ENCODE measurements around the gene MYRIP.
"Not testable (repeated sequence)": the region's sequence is repeated elsewhere in the genome, so short reads cannot be mapped to it uniquely, and the experiment has no call there.

Gene MYRIP

DNA sequence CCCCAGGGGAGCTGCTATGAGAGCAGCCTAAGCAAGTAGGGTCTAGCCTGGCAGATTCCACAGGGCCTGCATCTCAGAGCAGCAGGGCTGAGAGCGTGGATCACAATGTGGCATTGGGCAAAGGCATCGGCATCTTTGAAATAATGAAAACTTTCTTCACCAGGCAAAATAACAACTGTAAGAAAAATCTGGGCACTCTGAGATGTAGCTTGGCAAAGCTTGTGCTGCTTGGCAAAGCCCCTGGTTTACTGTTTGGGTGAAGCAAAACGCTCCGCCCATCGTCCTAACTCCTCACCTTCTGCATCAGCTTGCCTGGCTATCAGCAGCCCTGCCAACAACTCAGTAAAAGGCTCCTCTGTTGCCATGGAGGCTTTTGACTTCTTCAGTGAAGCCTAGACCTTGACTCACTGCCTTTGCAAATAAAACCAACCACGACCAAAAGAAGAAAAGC, 287.3 kb downstream of the MYRIP start:
- no peak for DNase-seq

DNA sequence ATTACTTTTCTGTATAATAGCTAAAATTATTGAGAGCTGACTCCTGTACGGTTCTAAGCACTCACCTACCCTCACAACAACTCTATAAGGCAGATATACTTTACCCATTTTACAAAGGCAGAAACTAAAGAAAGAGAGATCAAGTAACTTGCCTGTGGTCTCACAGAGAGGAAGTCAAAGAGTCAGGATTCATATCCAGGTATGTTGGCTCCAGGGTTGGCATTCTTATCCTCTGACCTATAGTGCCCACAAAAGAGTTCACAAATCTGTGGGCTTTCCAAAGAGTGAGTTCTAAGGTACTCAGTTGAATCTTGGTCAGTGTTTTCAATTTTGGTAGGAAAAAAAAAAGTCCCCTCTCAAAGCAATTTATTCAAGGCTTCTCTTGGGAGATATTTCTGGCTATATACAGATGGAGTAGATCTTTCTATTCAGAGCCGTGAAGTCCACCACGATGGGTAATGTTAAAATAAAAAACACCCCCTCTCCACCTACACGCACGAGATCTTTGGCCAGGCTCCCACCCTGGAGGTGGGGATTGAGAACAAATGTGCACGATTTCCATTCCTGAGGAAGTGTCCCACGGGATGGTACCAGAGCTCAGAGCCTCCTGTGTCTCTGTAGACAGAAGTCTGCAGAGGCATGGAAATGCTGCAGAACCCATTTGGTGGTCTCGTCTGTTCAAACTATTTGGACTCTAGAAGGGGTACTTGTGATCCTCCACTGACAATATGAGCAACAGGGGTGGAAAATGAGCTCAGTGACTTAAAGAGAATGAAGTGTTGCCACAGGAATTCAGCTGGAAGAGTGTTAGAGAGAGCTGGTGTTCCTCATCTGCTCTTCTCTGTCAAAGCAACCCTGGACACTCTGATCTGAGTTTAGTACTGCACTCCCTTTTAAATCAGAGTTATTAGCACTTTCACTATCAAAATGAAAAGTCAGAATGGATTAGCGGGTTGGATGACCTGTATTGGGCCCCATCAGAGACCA, 288.0 kb downstream of the MYRIP start:
- DNase-seq: no peak

DNA sequence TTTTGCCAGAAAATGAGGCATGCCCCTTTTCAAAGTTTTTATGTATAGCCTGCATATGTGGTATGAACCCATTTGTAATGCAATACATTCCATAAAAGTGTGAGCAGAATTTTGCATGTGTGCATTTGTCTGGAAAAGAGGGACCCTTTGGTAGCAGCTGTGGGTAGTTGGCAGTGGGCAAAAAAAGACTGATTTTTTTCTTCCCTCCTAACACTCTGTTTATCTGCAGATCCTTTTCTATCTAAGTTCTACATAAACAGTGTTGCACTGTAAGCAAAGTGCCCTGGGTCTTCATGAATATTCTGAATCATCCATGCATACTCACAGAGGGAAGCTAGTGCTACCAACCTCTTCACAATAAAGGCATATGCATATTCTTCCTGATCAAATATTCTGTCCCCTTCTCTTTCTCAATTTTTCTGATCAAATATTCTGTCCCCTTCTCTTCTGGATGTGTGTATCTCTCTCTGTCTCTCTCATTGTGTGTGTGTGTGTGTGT, 288.9 kb downstream of the MYRIP start:
- DNase-seq: no peak

DNA sequence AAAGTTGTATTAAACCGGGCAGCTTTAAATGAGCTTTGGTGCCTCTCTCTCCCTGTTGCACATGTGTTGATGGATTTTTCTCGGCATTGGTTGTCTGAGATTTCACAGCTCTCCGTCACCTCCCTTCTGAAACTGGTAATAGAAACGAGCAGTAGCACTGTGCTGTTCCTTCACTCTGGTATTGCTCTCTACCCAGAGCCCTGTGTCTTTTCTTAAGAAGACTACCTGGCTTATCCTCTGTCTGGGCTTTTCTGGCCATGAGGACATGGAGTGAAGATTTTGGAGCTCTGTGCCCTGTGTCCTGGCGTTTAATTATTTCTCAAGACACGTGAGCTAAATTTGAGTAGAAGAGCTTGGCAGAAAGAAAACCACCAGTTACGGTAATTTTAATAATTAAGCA, 290.5 kb downstream of the MYRIP start:
- no peak for DNase-seq

DNA sequence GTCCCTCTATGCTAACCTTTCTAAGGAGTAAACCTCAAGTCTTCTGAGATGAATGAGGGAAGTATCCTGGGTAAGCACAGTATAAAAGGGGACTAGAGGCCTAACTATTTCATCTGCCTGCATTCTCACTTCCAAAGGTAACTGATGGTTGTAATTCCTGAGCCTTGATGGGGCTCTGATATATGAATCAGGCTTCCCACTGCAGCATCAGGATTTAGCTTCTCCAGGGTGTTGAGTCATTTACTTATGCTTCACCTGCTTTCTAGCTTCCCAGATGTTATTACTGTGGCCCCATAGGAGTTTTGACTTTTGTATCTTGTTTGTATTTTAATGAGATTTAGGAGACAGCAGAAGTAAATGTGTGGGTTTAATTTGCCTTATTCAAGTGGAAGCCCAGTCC, 292.8 kb downstream of the MYRIP start:
- no peak for DNase-seq

DNA sequence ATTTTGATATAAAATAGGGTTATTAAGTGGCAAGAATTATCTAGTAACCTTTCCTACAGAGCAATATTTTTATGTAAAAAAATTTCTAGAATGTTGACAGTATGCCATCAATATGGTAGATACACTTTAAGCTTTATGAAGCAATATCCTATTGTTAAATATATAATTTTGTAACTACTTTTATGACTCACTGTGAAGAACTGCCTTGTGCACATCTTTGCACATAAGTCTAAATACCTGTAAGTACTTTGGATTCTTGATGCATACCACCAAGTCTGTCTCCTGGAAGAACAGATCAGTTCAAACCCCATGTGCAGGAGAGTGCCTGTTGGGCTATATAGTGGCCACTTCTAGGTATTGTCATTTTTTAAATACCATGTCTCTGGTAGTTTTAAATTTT, 294.4 kb downstream of the MYRIP start:
- no peak for DNase-seq

DNA sequence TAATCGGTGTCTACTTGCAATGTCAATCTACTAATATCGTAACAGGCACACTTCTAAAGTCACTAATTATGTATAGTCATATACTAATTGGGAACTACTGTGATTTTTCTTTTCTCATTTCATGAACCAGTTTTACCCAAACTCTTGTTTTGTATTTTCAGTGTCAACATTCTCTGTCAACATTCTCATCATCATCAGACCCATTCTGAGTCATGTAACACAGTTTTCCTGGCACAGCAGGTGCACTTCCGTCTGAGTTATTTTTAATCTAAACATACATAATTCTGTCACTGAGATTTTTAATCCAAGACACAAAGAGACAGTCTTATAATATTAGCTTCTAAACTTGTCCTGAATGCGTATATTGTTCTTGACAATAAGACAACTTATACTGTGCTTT, 295.0 kb downstream of the MYRIP start:
- DNase-seq: no peak

DNA sequence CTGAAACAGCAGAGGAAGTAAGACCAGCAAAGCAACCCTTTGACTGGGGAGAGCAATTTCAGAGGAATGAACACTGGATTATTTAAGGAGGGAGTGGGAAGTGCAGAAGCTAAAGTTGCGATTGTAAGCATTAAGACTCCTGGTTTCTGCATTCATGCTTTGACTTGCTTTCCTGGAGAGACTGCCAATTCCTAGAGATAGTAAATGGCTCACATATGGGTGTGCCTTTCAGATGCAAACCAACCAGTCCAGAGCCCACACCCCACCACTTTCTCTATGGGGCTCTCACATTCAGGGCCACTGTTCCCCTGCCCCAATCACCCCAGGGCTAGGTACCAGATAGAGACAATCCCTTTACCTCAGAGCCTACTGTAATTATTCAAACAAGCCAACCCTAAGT, 299.2 kb downstream of the MYRIP start:
- DNase-seq: no peak

DNA sequence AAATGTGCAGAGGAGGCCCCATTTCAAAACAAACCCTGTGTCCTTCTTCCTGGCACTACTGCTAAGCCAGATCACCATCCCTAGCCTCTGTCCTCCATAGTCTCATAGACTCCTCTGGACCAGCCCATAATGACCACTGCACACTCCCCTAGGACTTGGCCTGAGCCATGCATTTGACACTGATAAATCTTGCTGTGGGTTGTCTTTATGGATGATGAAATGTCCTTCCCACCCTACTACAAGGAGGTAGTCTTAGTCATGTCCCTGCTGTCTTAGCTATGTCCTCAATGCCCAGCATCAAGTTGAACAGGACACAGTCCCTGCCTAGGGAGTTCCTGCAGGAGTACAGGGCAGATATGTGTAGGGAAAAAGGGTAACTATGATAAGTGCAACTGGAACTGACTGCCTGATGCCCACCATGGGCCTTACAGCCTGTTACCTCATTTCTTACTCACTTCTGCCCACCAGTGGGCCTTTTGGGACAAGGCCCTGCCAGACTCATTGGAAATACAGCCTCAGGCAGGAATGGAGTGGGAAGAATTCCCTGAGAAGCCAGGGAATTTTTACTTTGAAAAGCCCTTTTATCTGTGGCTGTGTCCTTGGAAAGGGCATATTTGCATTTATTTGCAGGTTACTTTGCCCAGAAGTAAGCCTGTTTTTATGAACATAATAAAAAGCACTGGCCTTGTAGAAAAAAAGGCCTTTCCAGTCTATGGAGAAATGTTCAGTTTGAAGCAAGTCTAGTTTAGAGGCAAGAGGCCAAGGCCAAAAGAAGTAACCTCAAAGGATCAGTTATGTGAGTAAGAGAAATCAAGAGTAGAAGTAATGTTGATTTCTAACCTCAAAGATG, 300.5 kb downstream of the MYRIP start:
- DNase-seq: no peak

DNA sequence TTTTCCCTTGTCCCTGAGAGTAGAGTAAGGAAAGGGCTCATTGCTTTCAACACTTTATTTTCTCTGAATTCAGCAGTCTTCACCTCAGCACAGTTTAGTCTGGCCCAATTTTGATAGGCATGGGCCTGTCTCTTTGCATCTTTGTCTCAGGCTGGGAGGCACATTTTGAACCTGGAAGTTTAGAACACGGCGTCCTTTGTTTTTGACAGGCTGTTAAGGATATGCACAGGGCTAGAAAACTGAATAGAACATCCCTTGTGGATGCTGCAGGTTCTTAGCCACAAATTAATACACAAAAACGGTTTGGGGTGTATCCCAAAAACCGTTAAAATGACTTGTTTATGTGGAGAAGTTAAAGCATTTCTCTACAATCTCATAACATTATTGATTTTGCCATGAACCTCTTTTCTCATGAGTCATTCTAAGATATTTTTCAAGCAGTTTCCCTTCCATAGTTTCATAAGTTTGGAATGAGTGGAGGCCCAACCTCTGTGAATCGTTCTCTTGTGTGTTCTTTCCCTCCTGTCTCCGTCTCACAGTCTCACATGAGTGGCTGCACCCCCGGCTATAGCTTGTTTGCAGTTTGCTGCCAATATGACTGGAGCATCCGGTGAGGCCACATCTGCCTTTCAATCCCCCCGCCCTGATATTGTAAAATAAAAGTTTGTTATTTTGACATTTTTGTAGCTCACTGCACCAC, 307.2 kb downstream of the MYRIP start:
- DNase-seq: no peak

DNA sequence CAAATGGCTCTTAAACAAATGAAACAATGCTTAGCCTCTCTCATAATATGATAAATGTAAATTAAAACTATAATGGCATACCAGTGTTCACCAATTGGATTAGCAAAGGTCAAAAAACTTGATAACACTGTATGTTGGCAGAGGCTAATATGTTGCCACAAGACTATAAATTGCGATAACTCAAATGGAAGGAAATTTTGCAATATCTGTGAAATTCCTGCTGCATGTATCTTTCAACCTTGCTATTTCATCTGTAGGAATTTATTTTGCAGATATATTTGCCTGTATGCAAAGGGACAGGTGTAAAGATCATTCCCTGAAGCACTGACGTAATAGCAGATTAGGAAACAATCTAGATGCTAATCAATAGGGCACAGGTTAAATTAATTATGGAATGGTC, 308.7 kb downstream of the MYRIP start:
- no peak for DNase-seq

DNA sequence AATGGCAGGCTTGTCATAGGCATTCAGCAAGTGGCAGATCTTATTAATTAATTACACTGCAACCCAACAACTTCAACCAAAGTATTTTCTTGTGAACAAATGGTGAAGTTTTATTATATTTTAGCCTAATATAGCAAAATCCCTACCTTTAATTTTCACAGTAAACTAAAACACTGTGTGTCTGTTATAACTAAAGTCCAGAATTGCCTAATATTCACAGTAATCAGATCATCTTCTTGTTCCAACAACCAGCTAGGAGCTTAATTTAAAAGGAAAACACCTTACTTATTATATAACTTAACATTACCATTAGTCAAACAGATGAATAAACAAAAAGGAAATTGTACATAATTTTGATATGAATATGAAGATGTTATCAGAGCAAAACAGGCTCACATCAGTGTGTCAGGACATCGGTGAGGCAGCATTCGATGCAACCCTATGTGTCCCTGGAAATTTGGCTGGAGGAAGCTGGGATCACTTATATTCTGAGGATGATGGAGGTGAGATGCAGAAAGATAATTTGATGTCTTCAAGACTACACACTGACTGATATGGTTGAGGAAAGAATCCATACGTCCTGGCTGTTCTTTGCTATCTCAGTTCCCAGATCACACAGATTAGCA, 310.8 kb downstream of the MYRIP start:
- DNase-seq: no peak

DNA sequence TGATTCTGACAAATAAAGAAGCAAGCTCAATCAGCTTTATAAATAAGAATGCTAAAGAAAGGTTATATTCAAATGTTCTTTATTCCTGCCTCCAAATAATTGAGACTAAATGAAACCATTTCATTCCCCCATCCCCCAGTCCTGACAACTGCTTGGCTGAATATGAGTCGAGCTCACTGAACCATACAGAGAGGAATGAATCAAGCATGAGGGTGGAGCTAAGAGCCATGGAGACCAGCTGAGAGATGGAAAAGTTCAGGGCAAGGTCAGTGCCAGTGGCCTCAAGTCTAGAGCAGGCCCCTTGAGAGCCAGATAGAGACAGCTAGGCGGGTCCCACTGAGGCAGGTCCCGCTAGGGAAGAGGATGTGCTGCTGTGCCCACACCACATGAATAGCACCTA, 311.4 kb downstream of the MYRIP start:
- DNase-seq: no peak

DNA sequence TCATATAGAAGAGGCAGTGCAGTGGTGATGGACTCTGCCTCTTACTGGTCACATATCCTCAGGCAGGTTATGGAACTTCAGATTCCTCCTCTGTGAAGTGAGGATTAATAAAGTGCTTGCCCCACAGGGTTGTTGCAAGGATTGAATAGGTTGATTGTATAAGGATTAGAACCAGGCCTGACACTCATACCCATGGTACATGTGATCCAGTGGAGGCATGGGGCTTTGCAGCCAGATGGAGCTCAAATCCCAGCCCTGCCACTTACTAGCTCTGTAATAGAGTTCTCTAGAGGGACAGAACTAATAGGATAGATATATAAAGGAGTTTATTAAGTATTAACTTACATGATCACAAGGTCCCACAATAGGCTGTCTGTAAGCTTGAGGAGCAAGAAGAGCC, 315.5 kb downstream of the MYRIP start:
- no peak for DNase-seq

DNA sequence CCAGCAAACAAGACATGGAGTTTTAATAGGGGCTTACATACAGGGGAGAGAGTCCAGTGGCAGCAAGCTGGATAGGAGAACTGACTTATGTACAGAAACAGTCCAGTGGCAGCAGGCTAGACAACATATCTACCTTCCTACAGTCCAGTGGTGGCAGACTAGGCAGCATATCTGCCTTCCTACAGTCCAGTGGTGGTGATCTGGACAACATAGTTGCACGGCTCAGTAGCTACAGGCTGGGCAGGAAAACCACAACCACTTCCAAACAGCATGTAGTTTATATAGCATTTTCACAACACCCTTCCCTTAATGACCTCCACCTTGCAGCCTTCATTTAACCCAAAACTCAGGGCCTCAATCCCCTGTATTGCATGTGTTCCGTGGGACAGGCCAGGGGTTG, 318.8 kb downstream of the MYRIP start:
- no peak for DNase-seq

DNA sequence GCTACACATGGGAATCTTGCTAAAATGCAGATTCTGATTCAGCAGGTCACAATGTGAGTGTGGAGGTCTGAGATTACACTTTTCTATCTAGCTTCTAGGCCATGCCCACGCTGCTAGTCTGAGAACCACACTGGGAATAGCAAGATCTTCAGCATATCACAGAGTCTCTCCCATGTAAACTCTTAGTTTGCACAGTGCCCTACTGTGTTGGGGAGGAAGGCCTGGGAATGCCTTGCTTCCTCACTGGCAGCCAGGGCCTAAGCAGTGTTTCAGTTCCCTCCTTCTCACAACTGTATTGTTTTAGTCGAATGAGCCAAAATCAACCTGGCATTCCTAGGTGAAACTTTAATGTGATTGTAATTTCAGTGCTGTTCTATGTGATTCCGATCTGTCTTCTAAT, 320.1 kb downstream of the MYRIP start:
- no peak for DNase-seq

DNA sequence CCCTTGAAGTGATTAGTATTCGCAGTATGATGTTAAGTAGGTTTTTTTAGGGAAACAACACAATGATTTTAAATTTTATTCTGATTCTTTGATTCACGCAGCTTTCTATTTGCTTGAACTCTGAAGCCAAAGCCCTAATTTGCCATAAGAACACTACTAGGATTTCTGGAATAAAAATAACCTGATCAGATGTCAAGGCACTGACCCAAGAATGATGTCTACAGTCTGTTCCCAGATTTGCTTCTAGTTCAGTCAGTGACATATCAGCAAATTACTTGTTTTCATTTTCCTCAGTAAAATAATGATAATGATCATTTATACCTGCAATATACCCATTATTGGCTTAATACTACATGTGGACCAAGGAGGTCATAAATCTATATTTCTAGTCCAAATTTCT, 320.6 kb downstream of the MYRIP start:
- no peak for DNase-seq

DNA sequence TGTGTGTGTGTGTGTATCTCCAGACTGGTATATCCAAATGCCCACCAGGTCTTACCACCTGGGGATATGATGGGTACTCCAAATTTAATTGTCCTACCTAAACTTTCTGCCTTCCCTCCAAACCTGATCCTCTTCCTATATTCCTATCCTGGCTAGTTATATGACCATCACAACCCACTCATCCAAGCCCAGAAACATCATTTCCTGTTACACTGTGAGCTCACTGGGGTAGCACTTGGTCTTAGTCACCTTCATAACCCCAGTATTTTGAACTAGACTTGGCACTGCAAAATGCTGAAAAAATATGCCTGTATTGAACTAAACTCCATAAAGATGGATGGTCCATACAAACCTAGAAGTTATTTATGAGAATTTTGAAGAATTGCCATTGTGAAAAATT, 321.3 kb downstream of the MYRIP start:
- DNase-seq: no peak

DNA sequence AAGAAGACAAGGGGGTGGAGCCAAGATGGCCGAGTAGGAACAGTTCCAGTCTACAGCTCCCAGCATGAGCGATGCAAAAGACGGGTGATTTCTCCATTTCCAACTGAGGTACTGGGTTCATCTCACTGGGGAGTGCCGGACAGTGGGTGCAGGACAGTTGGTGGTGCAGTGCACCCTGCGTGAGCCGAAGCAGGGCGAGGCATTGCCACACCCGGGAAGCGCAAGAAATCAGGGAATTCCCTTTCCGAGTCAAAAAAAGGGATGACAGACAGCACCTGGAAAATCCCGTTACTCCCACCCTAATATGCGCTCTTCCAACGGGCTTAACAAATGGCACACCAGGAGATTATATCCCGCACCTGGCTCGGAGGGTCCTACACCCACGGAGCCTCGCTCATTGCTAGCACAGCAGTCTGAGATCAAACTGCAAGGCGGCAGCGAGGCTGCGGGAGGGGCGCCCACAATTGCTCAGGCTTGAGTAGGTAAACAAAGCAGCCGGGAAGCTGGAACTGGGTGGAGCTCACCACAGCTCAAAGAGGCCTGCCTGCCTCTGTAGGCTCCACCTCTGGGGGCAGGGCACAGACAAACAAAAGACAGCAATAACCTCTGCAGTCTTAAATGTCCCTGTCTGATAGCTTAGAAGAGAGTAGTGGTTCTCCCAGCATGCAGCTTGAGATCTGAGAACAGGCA, 324.6 kb downstream of the MYRIP start:
- not testable (repeated sequence) for DNase-seq

DNA sequence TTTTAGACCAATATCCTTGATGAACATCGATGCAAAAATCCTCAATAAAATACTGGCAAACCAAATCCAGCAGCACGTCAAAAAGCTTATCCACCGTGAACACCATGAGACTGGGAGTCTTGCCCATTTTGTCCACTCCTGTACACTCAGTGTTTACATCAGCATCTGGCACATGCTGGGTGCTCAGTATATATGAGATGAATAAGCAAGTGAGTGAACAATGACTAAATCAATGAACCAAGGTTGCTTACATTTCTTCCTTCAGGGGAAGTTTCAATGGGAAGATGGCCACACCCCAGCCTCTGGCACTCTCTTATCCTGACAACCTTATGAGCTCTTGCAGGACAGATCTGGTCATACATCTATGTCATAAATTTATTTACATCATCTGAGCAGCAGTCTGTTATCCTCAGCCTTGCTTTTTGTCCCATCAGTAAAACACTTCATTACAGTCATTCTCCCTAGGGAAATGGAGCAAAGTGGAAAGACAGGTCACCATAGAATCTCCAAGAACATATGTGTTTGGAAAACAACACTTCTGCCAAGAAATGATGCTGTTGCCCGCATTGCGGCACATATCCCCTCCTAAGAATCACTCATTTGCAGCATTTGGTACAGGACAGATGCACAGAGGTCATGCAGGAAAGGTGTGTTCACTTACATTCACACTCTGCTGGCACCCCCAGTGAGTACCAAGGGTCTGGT, 328.3 kb downstream of the MYRIP start:
- no peak for DNase-seq
